HG03064 (cell line): ENCODE data around the gene IFIT2.

ENCODE experiments used
- ATAC-seq: cut with Tn5 transposase; IDR thresholded peaks from one replicate; pipeline ENCODE4 v1.9.1; 2021; ENCODE audit warnings: low read depth; ENCODE audit not compliant: unreplicated experiment

Gene IFIT2

DNA sequence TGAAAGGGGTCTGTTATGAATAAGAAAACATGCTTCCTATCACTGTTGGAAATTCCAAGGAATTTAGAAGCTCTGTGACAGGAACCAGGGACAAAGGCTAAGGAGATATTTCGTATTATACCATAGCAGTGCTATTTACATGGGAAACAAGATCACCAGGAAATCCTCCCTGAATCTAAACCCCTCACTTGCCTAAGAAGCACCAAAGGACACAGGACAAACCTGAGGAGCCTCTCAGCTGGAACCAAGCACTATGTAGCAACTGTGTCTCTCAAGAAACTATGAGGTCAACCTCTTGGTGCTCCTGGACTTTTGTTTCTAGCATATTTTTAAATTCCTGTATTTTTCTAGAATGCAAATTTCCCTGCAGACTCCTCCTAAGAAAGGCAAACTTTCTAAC is 55.2 kb downstream of the IFIT2 start:
- no peak for ATAC-seq

DNA sequence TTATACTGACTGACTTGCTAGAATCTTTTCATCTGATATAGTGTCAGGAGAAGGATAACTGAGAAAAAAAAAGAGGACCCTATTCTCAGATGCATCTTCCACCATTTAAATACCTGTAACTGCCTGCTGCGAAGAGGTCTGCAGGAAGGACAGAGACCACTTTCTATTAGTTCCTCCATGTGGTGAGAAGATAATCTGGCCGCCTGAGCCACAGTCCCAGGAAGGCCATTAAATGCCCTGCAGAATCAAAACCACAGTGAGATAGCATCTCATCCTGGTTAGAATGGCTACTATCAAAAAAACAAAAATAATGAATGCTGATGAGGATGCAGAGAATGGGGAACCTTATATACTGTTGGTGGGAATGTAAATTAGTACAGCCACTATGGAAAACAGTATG is 56.1 kb downstream of the IFIT2 start:
- no peak for ATAC-seq
